ENCODE data around the gene TEDC2. TPM values are rescaled to one million over a fixed set of nuclear protein-coding genes. Genes with fewer than 3 reads are reported as not detected.
"Not testable (repeated sequence)": the region's sequence is repeated elsewhere in the genome, so short reads cannot be mapped to it uniquely, and the experiment has no call there.

TEDC2 gene
- polyA plus RNA-seq, 2 of the 4 experiments (the other 2 are of a cell fraction) = 9.5 to 22.6 TPM

DNA sequence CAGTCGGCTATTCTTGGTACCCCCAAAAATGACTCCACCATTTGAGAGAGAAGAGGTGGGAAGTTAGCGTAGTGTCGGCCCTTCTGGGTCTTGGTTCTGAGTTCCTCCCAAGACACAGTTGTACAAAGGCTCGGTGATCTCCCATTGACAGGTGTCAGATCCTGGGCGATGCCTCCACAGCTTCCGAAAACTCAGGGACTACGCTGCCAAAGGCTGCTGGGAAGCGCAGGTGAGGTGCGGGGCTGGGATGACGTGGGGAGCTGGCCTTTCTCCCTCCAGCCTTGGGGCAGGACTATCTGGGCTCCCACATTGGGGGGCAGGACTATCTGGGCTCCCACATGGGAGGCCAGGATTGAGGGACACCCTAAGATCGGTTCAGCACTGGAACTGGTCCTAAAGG, 20.3 kb upstream of the TEDC2 start:
- ChIA-PET POLR2A (no interaction called here), CTCF (interaction anchor here (0.6 to 5.0 kb wide), 4 partner anchors 11 to 62 kb away, joined by 3 to 35 read pairs (median 4); partner anchors contain the start of gene CCNF)
- no peak overlapping the region for H3K4me2 ChIP-seq
- FAIRE-seq (no peak), DNase-seq (ENCODE audit: low read depth in 1 of 2, low spot score in 1 of 2) (no peak), ATAC-seq (peak in 1 of 2 experiments; percentile 43; a peak in 1 of 6 replicates)
- H3K9me3 ChIP-seq = no peaks in the 10 kb centered on the region
- no peak for TF ChIP-seq ZSCAN20 (CRISPR knock-in tag; IDR thresholded peaks at IDR 0.05)
- TF ChIP-seq MYC (IDR thresholded peaks at IDR 0.05; ENCODE audit: borderline replicate concordance, low read length) = no peak
- TF ChIP-seq, protein P1, sequence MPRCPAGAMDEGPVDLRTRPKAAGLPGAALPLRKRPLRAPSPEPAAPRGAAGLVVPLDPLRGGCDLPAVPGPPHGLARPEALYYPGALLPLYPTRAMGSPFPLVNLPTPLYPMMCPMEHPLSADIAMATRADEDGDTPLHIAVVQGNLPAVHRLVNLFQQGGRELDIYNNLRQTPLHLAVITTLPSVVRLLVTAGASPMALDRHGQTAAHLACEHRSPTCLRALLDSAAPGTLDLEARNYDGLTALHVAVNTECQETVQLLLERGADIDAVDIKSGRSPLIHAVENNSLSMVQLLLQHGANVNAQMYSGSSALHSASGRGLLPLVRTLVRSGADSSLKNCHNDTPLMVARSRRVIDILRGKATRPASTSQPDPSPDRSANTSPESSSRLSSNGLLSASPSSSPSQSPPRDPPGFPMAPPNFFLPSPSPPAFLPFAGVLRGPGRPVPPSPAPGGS (IDR thresholded peaks at IDR 0.05) = no peak
- TF ChIP-seq MAZ (IDR thresholded peaks at IDR 0.05; ENCODE audit: borderline replicate concordance, low read depth, low read length) = no peak
- TF ChIP-seq CHD2 (IDR thresholded peaks at IDR 0.05; ENCODE audit: low read length, partially characterized antibody) = no peak
- TF ChIP-seq RNF2 (IDR thresholded peaks at IDR 0.05; ENCODE audit: borderline replicate concordance, low read depth) = no peak
- TF ChIP-seq, protein P2, sequence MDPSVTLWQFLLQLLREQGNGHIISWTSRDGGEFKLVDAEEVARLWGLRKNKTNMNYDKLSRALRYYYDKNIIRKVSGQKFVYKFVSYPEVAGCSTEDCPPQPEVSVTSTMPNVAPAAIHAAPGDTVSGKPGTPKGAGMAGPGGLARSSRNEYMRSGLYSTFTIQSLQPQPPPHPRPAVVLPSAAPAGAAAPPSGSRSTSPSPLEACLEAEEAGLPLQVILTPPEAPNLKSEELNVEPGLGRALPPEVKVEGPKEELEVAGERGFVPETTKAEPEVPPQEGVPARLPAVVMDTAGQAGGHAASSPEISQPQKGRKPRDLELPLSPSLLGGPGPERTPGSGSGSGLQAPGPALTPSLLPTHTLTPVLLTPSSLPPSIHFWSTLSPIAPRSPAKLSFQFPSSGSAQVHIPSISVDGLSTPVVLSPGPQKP (IDR thresholded peaks at IDR 0.05; ENCODE audit: low read depth, low read length) = no peak
- TF ChIP-seq CBX8 (IDR thresholded peaks at IDR 0.05) = no peak
- TF ChIP-seq CEBPB (IDR thresholded peaks at IDR 0.05) = no peak
- TF ChIP-seq, protein P3, sequence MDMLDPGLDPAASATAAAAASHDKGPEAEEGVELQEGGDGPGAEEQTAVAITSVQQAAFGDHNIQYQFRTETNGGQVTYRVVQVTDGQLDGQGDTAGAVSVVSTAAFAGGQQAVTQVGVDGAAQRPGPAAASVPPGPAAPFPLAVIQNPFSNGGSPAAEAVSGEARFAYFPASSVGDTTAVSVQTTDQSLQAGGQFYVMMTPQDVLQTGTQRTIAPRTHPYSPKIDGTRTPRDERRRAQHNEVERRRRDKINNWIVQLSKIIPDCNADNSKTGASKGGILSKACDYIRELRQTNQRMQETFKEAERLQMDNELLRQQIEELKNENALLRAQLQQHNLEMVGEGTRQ (IDR thresholded peaks at IDR 0.05) = no peak
- no peak overlapping the region for H3K27ac ChIP-seq
- WGBS (ENCODE audit: missing lambda C conversion rate) = 92% methylated on average over 11 of the region's 11 CpGs
- no peaks in the 10 kb centered on the region for H3K4me1 ChIP-seq
- H3K4me3 ChIP-seq = no peak overlapping the region

DNA sequence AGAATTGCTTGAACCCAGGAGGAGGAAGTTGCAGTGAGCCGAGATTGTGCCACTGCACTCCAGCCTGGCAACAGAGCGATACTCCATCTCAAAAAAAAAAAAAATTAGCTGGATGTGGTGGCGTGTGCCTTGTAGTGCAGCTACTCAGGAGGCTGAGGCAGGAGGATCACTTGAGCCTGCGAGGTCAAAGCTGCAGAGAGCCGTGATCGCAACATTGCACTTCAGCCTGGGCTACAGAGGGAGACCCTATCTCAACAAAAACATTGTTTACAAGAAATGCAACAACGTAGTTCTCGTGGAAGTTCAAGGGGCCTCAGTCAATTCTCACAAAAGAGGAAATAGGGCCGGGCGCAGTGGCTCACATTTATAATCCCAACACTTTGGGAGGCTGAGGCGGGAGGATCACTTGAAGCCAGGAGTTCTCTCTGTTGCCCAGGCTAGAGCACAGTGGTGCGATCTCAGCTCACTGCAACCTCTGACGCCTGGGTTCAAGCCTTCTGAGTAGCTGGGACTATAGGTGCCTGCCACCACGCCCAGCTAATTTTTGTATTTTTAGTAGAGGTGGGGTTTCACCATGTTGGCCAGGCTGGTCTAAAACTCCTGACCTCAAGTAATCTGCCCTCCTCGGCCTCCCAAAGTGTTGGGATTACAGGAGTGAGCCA, 18.6 kb upstream of the TEDC2 start:
- CTCF ChIA-PET = interaction anchor here (1.4 to 5.0 kb wide), 2 partner anchors 13 kb away, joined by 3 to 35 read pairs; partner anchors contain the start of gene CCNF

DNA sequence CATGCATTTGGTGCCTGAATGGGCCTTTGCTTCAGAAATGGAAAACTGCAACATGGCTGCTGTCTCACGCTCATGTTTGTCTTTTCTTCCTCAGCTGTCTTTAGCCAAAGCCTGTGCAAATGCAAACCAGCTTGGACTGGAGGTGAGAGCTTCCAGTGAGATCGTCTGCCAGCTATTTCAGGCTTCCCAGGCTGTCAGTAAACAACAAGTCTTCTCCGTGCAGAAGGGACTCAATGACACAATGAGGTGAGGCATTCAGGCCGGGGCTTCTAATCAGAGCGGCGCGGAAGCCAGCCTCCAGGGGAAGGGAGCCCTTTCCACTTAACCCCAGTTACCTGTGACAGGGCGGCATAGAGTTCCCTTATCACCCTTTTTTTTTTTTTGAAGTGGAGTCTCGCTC, 16.4 kb upstream of the TEDC2 start:
- ATAC-seq (no peak), DNase-seq (ENCODE audit: low read depth in 1 of 2, low spot score in 1 of 2) (no peak), FAIRE-seq (no peak)
- WGBS (ENCODE audit: missing lambda C conversion rate) = 90% methylated on average over 9 of the region's 9 CpGs
- ChIA-PET CTCF (interaction anchor here (0.7 to 1.0 kb wide), 3 partner anchors 9 to 58 kb away, joined by 3 read pairs; no protein-coding TSS in a partner anchor), POLR2A (no interaction called here)
- TF ChIP-seq FOXS1 (CRISPR knock-in tag; IDR thresholded peaks at IDR 0.05) = no peak
- Histone ChIP-seq H3K4me2 (no peak overlapping the region), H3K9me3 (no peaks in the 10 kb centered on the region), H3K4me3 (no peak overlapping the region), H3K27ac (no peak overlapping the region), H3K4me1 (peaks cover 4% of the 10 kb centered on the region; the same call in 1 of the 3 replicates)

More for the DNA sequence above, 18.6 kb upstream of the TEDC2 start:
- DNase-seq (ENCODE audit: low read depth in 1 of 2, low spot score in 1 of 2); H3K4me3 ChIP-seq; POLR2A ChIA-PET; H3K4me2 ChIP-seq; ATAC-seq; FAIRE-seq; H3K9me3 ChIP-seq; H3K27ac ChIP-seq; H3K4me1 ChIP-seq: not testable (repeated sequence)
- 93% methylated on average over 15 of the region's 15 CpGs for WGBS (ENCODE audit: missing lambda C conversion rate)

DNA sequence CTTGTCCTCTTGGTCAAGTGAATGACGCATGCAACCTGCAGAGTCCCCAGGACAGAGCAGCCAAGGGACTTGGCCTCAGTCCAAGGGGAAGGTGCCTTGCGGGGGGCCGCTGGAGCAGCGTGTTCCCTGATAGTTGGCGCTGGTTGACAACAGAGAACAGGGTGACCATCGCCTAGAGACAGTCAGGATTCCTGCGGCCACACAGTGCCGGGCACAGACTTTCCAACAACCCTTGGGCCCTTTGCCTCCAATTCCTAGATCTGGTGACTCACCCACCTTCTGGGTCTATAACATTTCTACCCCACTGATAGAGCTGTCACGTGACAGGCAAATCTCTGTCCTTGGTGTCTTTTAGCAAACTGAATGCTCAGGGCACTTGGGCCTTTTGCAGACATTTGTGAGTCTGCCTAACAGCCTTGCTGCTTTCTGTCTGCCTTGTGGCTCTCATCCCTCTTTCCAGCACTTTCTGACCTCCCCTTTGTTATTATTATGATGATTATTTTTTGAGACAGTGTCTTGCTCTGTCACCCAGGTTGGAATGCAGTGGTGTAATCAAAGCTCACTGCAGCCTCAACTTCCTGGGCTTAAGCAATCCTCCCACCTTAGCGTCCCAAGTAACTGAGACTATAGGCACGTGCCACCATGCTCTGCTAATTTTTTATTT, 11.9 kb upstream of the TEDC2 start:
- DNase-seq (ENCODE audit: low read depth in 1 of 2, low spot score in 1 of 2) = no peak
- CTCF ChIA-PET = interaction anchor here (0.8 to 1.2 kb wide), 3 partner anchors 25 to 53 kb away, joined by 3 to 7 read pairs (median 3); no protein-coding TSS in a partner anchor
- 85% methylated on average over 11 of the region's 11 CpGs for WGBS (ENCODE audit: missing lambda C conversion rate)

More for the DNA sequence above, 11.9 kb upstream of the TEDC2 start:
- no peak for TF ChIP-seq FOSL2 (IDR thresholded peaks at IDR 0.05)
- peak; percentile 26; the same call in 1 of the 2 replicates for TF ChIP-seq FOSL2 (CRISPR knock-in tag; IDR thresholded peaks at IDR 0.05)
- TF ChIP-seq, protein P3 (IDR thresholded peaks at IDR 0.05) = peak; percentile 27; the same call in 1 of the 2 replicates
- no peak for TF ChIP-seq SMC3 (IDR thresholded peaks at IDR 0.05)
- TF ChIP-seq JUN (IDR thresholded peaks at IDR 0.05) = no peak
- no peak overlapping the region for H3K4me3 ChIP-seq
- FAIRE-seq (no peak), ATAC-seq (no peak)
- no peak overlapping the region for H3K4me2 ChIP-seq
- H3K4me1 ChIP-seq = peaks cover 4% of the 10 kb centered on the region; the same call in 1 of the 3 replicates
- POLR2A ChIA-PET = no interaction called here
- no peaks in the 10 kb centered on the region for H3K9me3 ChIP-seq
- no peak overlapping the region for H3K27ac ChIP-seq
